ENCODE results near the gene SCNN1A.
A peak's percentile ranks its signal among the peaks of the same experiment; 100 is the strongest.

Gene SCNN1A

GRCh38 chr12:6322352-6322751 lies 53.0 kb downstream of the SCNN1A start:
- TF ChIP-seq CTCF (conservative IDR thresholded peaks at IDR 0.05; ENCODE audit: low read depth), result no peak
- POLR2A ChIA-PET (ENCODE audit: low non-redundant PET), result interaction anchor here (0.7 kb wide), 1 partner anchor 108 kb away, joined by 4 read pairs; no protein-coding TSS in a partner anchor
- DNase-seq (ENCODE audit: low spot score), result no peak
- CTCF ChIA-PET, result interaction anchor here (0.6 kb wide), 1 partner anchor 76 kb away, joined by 3 read pairs; no protein-coding TSS in a partner anchor
- peak overlapping the region; percentile 56 for H3K27ac ChIP-seq

GRCh38 chr12:6321905-6322304 lies 53.5 kb downstream of the SCNN1A start:
- H3K27ac ChIP-seq, result peak overlapping the region; percentile 56
- CTCF ChIA-PET, result no interaction called here
- POLR2A ChIA-PET (ENCODE audit: low non-redundant PET), result interaction anchor here (0.7 kb wide), 1 partner anchor 107 kb away, joined by 4 read pairs; no protein-coding TSS in a partner anchor
- TF ChIP-seq CTCF (conservative IDR thresholded peaks at IDR 0.05; ENCODE audit: low read depth), result no peak
- no peak for DNase-seq (ENCODE audit: low spot score)

- CTCF ChIA-PET, result interaction anchor here (0.6 kb wide), 1 partner anchor 36 kb away, joined by 3 read pairs; no protein-coding TSS in a partner anchor
- no peak overlapping the region for H3K27ac ChIP-seq
- no peak for TF ChIP-seq CTCF (conservative IDR thresholded peaks at IDR 0.05; ENCODE audit: low read depth)
These were observed 55.9 kb downstream of the SCNN1A start for GRCh38 chr12:6319446-6319845.

GRCh38 chr12:6318440-6318879 lies 56.9 kb downstream of the SCNN1A start:
- CTCF ChIA-PET, result interaction anchor here (0.5 to 0.6 kb wide), 2 partner anchors 67 to 240 kb away, joined by 3 to 6 read pairs; no protein-coding TSS in a partner anchor
- POLR2A ChIA-PET (ENCODE audit: low non-redundant PET), result no interaction called here
- no peak for TF ChIP-seq CTCF (conservative IDR thresholded peaks at IDR 0.05; ENCODE audit: low read depth)
- no peak overlapping the region for H3K27ac ChIP-seq
- DNase-seq (ENCODE audit: low spot score), result no peak

More at GRCh38 chr12:6319446-6319845, 55.9 kb downstream of the SCNN1A start:
- POLR2A ChIA-PET (ENCODE audit: low non-redundant PET), result no interaction called here
- no peak for DNase-seq (ENCODE audit: low spot score)

- no peak overlapping the region for H3K27ac ChIP-seq
- ChIA-PET CTCF (interaction anchor here (0.5 kb wide), 1 partner anchor 240 kb away, joined by 6 read pairs; no protein-coding TSS in a partner anchor), POLR2A (ENCODE audit: low non-redundant PET) (no interaction called here)
- TF ChIP-seq CTCF (conservative IDR thresholded peaks at IDR 0.05; ENCODE audit: low read depth), result no peak
- no peak for DNase-seq (ENCODE audit: low spot score)
These were observed 57.5 kb downstream of the SCNN1A start for GRCh38 chr12:6317693-6318439.

- POLR2A ChIA-PET (ENCODE audit: low non-redundant PET), result interaction anchor here (0.5 kb wide), 1 partner anchor 25 kb away, joined by 3 read pairs; no protein-coding TSS in a partner anchor
- no peak overlapping the region for H3K27ac ChIP-seq
- DNase-seq (ENCODE audit: low spot score), result no peak
- CTCF ChIA-PET, result no interaction called here
- TF ChIP-seq CTCF (conservative IDR thresholded peaks at IDR 0.05; ENCODE audit: low read depth), result no peak
These were observed 58.3 kb downstream of the SCNN1A start for GRCh38 chr12:6316921-6317692.
